HG03432 (cell line): Measurements from ENCODE around the gene SSBP2.

Experiments
- ATAC-seq: cut with Tn5 transposase; IDR thresholded peaks from one replicate; pipeline ENCODE4 v1.9.1; 2021; ENCODE audit warnings: mild to moderate bottlenecking, moderate library complexity; ENCODE audit not compliant: unreplicated experiment

SSBP2 gene

DNA sequence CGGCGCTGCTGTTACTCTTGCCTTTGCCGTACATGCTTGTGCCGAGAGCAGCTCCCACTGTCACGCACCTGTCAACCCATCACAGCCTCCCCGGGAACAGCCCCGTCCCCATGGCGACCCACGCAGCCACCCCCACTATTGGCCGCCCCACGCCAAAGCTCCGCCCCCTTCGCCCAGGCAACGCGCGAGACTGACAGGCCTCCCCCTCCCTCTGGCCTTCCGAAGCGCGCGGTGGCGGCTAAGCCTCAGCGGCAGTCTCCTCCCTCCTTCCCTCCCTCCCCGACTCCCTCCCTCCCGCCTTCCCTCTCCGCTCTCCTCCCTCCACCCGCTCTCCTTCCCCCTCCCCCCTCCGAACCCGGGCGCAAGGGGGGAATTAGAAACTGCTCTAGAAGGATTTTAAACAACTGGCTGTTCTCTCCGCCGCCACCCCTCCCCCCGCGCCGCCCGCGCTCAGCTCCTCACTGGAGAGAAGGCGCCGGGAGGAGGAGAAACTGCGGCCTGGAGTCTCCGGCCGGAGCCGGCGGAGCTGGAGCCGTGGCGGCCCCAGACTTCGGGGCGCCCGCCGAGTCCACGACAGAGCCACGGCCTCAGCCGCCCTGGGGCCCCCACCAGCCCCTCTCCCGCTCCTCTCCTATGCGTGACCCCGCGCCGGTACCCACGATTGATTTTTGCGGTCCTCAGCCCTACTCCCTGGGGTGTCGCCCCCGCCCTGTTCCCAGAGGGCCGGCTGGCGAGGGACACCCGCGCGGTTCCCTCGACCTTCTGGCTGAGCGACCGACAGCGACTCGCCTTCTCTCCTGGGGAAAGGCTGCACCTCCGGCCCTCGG is at the start of gene SSBP2:
Gene SSBP2, minus strand, starts transcription at position 89 of the 827 bp plus-strand sequence. Its CDS starts 55 bp downstream, at position 34.
- ATAC-seq = peak; percentile 79

- no peak for ATAC-seq
These were observed 44.8 kb upstream of the SSBP2 start for GRCh38 chr5:81795666-81796065.

GRCh38 chr5:81794226-81794625 is 43.3 kb upstream of the SSBP2 start:
- ATAC-seq = no peak

DNA sequence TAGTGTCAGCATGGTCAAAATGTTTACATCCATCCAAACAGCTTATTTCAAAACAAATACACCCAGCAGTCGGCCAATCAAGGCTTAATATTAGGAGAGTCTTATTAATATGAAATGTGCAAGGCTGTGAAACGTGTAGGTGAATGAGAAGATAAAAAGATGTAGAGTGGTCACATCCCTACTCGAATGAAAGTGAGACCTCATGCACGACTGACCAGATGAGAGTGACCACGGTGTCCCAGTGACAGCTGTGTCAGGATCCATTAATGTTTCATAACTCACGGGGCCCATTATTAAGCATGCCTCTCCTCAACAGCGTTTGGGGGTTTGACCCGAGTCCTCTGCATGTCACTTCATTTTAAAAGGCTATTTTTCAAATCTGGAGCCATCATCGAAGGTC is 39.4 kb upstream of the SSBP2 start:
- no peak for ATAC-seq

DNA sequence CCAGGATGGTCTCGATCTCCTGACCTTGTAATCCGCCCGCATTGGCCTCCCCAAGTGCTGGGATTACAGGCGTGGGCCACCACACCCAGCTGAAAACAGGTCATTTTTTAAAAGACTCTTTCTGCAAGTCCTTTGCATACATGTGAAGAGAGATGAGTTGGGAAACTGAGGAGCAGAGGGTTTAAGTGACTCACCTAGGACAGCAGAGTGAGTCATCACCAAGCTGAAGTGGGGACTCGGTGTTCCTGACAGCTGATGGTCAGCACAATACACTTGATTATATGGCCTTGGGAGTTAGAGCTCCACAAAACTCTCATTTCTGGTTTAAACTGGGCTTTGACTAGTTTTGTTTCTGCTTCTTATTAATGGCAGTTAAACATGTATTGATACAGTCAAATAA is 38.1 kb upstream of the SSBP2 start:
- ATAC-seq = no peak

- no peak for ATAC-seq
These were observed 37.4 kb upstream of the SSBP2 start for GRCh38 chr5:81788329-81788728.

GRCh38 chr5:81787474-81788242 is 36.8 kb upstream of the SSBP2 start:
- no peak for ATAC-seq

GRCh38 chr5:81786991-81787390 is 36.1 kb upstream of the SSBP2 start:
- ATAC-seq = no peak

DNA sequence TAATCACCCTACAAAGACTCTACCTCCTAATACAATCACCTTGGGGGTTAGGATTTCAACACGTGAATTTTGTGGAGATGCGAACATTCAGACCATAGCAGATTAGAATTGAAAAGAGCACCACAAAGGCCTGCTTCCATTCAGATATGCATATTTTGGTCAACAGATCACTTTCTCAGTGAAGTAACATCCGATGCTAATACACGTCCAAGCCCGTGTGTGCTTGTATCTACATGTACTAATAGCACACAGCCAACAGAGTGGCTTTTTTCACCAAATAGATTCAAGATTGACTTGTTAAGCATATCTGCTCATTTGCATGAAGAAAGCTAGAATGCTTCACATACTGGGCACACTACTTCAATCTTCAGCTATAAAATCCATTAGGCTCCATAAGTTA is 35.6 kb upstream of the SSBP2 start:
- ATAC-seq = no peak

GRCh38 chr5:81785322-81785721 is 34.4 kb upstream of the SSBP2 start:
- no peak for ATAC-seq

DNA sequence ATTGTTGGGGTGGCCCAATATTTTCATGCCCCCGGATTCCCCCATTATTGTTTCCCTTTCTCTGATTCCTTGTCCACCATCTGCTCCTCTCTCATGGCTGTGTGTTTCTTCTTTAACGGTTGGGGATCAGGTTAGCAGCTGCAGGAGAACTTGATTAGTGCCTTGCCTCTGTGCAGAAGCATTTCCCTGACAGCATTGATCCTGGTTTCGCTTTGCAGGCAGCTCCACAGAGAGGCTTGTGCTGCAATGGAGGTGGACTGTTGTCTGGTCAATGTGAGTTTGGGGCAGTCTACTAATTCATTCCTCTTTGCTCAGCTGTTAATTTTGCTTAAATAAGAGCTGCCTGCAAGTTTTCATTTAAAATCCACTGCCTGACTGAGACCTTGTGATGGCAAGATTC is 32.5 kb upstream of the SSBP2 start:
- no peak for ATAC-seq

DNA sequence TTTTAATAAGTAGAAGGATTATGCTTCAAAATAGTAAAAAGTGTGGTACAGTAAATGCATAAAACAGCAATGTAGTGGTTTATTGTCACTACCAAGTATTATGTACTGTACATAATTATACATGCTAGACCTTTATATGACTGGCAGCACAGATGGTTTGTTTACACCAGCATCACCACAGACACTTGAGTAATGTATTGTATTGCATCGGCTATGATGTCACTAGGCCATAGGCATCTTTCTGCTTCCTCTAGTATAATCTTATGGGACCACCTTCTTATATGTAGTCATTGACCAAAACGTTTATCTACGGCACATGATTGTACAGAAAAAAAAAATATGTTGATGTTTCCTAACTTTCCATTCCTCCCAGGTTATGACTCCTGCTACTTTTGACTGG is 31.9 kb upstream of the SSBP2 start:
- no peak for ATAC-seq

- no peak for ATAC-seq
These were observed 29.0 kb upstream of the SSBP2 start for GRCh38 chr5:81779916-81780266.

GRCh38 chr5:81779125-81779915 is 28.4 kb upstream of the SSBP2 start:
- ATAC-seq = peak; percentile 93

DNA sequence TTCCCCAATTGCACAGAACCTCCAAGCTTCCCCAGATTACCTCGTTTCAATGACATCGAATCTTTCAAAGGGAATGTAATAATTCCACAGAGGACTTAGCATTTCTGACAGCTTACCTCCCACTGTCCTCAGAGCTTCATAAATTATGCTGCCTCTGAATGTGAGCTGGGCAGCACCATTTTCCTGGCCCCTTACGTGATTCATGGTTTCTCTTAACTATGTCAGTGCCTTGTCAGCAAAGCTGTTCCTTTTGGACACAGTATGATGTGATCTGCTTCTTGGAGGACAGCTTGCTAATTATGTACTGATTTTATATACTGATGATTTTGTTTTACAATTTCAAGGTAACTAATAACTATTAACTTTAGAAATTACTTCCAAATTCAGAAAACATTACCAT is 27.7 kb upstream of the SSBP2 start:
- ATAC-seq = peak; percentile 37

GRCh38 chr5:81776258-81776657 is 25.4 kb upstream of the SSBP2 start:
- no peak for ATAC-seq

DNA sequence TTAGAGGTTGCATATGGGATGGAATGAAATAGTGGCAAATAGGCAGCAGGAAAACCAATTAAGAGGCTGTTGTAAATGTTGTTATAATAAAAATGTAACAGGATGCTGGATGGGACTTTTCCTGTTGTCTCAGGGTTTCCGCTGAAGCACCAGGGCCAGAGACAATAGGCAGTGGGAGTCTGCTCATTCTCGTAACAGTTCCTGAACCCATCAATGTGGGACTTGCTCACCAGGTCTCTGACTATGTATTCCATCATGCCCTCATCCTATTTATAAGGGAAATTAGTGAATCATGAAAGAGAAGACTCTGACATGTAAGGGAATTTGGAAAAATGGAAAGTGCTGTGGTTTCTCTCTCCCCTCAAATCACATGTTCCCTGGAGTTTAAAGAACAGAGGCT is 23.5 kb upstream of the SSBP2 start:
- no peak for ATAC-seq

DNA sequence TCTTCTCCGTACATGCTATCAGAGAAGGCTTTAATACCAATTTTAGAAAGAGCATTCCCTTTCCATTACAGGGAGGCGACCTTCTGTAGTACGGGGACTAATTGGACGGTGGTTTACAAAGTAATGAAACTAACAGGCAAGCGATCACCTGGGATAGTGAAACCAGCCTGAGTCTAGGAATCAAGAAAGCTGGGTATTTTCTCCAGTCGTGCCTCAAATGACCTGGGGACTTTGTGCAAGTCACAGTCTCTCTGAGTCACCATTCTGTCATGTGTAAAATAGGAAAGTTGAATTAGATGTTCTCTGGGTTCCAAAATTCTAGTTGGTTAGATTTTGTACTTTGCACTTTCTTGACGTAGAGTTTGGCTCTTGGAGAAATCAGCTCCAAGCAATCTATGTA is 22.7 kb upstream of the SSBP2 start:
- no peak for ATAC-seq

DNA sequence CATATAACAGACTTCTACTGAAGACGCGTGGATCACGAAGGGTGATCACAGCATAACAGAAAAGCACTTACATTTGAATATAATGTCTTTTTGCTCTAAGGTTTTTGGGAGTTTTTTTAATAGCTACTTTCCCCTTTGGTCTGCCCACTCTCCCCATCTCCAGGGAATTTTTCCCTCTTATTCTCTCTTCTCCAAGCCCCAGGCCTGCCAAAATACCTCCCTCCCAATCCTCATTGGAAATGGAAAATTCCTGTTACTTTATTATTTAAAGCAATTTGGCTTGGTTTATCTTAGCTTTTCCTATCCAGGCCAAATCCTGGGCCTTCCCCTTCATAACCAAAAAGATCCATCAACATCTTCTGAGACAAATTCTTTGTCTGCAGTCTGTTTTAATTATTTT is 22.3 kb upstream of the SSBP2 start:
- ATAC-seq = no peak

DNA sequence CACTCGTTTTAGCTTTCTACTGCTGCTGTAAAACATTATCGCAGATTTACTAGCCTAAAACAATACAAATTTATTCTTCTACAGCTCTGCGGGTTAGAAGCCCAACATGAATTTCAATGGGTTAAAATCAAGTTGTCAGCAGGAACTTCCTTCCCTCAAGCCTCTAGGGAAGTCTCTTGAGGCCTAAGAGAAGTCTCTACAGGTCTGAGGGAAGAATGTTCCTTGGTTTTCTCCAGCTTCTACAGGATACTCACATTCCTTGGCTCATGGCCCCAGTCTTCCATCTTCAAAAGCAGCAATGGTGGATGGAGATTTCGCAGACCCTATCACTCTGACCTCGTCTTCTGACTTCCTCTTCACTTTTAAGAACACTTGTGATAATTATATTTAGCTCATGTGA is 21.6 kb upstream of the SSBP2 start:
- no peak for ATAC-seq

GRCh38 chr5:81768935-81769452 is 18.1 kb upstream of the SSBP2 start:
- no peak for ATAC-seq
